H1 (cell line): ENCODE results near the gene RAD54L. TPM values are rescaled to one million over a fixed set of nuclear protein-coding genes. Genes with fewer than 3 reads are reported as not detected.
"Not testable (repeated sequence)": the region's sequence is repeated elsewhere in the genome, so short reads cannot be mapped to it uniquely, and the experiment has no call there.

Source experiments
- CTCF ChIA-PET: fragments of 300-600 bp; sonication (Branson Sonifier 250); formaldehyde crosslinking; loops from one replicate; lab custom pipeline; 2021; ENCODE audit not compliant: partially characterized antibody; lab: Charles Lee
- POLR2A ChIA-PET: fragments of 300-600 bp; sonication (Branson Sonifier 250); formaldehyde crosslinking; loops from one replicate; lab custom pipeline; 2021; ENCODE audit warnings: inconsistent platforms; ENCODE audit not compliant: partially characterized antibody; lab: Charles Lee
- DNase-seq, 2 experiments: peaks; one replicate each; pipeline versions ENCODE4 v3.0.0 to v3.0.0-alpha.2; 2010 to 2022; ENCODE audit warnings: low spot score in 2 of 2, low read depth in 1 of 2, mixed read lengths in 1 of 2
- FAIRE-seq: peaks from 2 replicates; lab custom pipeline; 2011; peaks lifted over from hg19 to GRCh38; lab: Jason Lieb, UNC
- H2AFZ ChIP-seq: 2 replicates; pipeline ENCODE4 v1.8.1; 2012; ENCODE audit warnings: low read length, inconsistent platforms
- H2AK5ac ChIP-seq: 2 replicates; pipeline ENCODE4 v1.6.1; 2013; ENCODE audit warnings: low read depth, low read length
- H2BK120ac ChIP-seq: replicated peaks from 2 replicates; pipeline ENCODE3; 2013; ENCODE audit warnings: low read depth, low read length, inconsistent platforms
- H2BK12ac ChIP-seq: 2 replicates; pipeline ENCODE4 v1.6.1; 2013; ENCODE audit warnings: low read depth, low read length
- H2BK15ac ChIP-seq: 2 replicates; pipeline ENCODE4 v1.6.1; 2013; ENCODE audit warnings: low read length
- H2BK20ac ChIP-seq: 2 replicates; pipeline ENCODE4 v1.6.1; 2013; ENCODE audit warnings: low read length
- H2BK5ac ChIP-seq: 2 replicates; pipeline ENCODE4 v1.6.1; 2013; ENCODE audit warnings: low read depth, low read length
- H3K14ac ChIP-seq: 2 replicates; pipeline ENCODE4 v1.6.1; 2013; ENCODE audit warnings: inconsistent platforms; ENCODE audit not compliant: insufficient read length
- H3K18ac ChIP-seq: 2 replicates; pipeline ENCODE4 v1.6.1; 2013; ENCODE audit warnings: low read length; ENCODE audit errors: extremely low read depth
- H3K23ac ChIP-seq: 2 replicates; pipeline ENCODE4 v1.6.1; 2013; ENCODE audit warnings: inconsistent platforms; ENCODE audit not compliant: insufficient read length
- H3K23me2 ChIP-seq: 2 replicates; pipeline ENCODE4 v1.6.1; 2013; ENCODE audit warnings: low read depth, low read length
- H3K27ac ChIP-seq: 2 replicates; pipeline ENCODE4 v1.6.1; 2011; ENCODE audit warnings: low read depth, low read length, inconsistent platforms
- H3K27me3 ChIP-seq, 4 experiments: replicated peaks in 1 of 4; 1 replicate in 1 of 4; 2 replicates in 3 of 4; pipeline versions ENCODE4 v1.6.1 to v1.8.1; 2011 to 2013; ENCODE audit warnings: low read length in 3 of 4, mild to moderate bottlenecking in 3 of 4, inconsistent platforms in 2 of 4, mixed read lengths in 2 of 4, moderate library complexity in 1 of 4; ENCODE audit not compliant: control insufficient read depth in 3 of 4, insufficient read depth in 3 of 4; ENCODE audit errors: extremely low read depth in 1 of 4
- H3K36me3 ChIP-seq, 4 experiments: 2 replicates each; pipeline versions ENCODE4 v1.6.1 to v1.8.1; 2011 to 2013; ENCODE audit warnings: mild to moderate bottlenecking in 4 of 4, low read length in 3 of 4, moderate library complexity in 2 of 4, control low read depth in 1 of 4, inconsistent platforms in 1 of 4; ENCODE audit not compliant: insufficient read depth in 4 of 4, control insufficient read depth in 2 of 4
- H3K4ac ChIP-seq: replicated peaks from 2 replicates; pipeline ENCODE3; 2013; ENCODE audit warnings: low read length, low read depth, mixed read lengths, inconsistent platforms; ENCODE audit not compliant: insufficient read length
- H3K4me1 ChIP-seq, 4 experiments: replicated peaks in 1 of 4; 1 replicate in 1 of 4; 2 replicates in 3 of 4; pipeline versions ENCODE4 v1.6.1 to v1.8.1; 2011 to 2013; ENCODE audit warnings: low read length in 3 of 4, inconsistent platforms in 2 of 4, mixed read lengths in 1 of 4; ENCODE audit not compliant: insufficient read depth in 4 of 4, control insufficient read depth in 3 of 4
- H3K4me2 ChIP-seq, 2 experiments: 2 replicates each; pipeline versions ENCODE4 v1.6.1 to v1.8.1; 2011 to 2013; ENCODE audit warnings: low read depth in 2 of 2, low read length in 2 of 2, control low read depth in 1 of 2, inconsistent platforms in 1 of 2, mild to moderate bottlenecking in 1 of 2; ENCODE audit not compliant: insufficient read depth in 1 of 2
- H3K4me3 ChIP-seq, 4 experiments: fragments of 200-600, 300-600 bp in 1 of 4; sonication (generic), shearing (Covaris generic), sonication (Bioruptor Twin) in 1 of 4; 2 replicates each; pipeline versions ENCODE4 v1.5.1 to v1.8.1; 2011 to 2016; ENCODE audit warnings: low read length in 4 of 4, low read depth in 3 of 4, control low read depth in 2 of 4, inconsistent platforms in 2 of 4, mild to moderate bottlenecking in 2 of 4, mixed read lengths in 1 of 4, moderate library complexity in 1 of 4; ENCODE audit not compliant: insufficient read depth in 2 of 4; ENCODE audit errors: extremely low read depth in 1 of 4
- H3K56ac ChIP-seq: replicated peaks from 2 replicates; pipeline ENCODE3; 2013; ENCODE audit warnings: low read depth, mild to moderate bottlenecking, mixed read lengths, low read length, inconsistent platforms; ENCODE audit not compliant: insufficient read length
- H3K79me1 ChIP-seq: 2 replicates; pipeline ENCODE4 v1.6.1; 2013; ENCODE audit warnings: low read depth, low read length, control low read depth
- H3K79me2 ChIP-seq, 2 experiments: 2 replicates each; pipeline versions ENCODE4 v1.6.1 to v1.8.1; 2012 to 2013; ENCODE audit warnings: low read length in 2 of 2, mild to moderate bottlenecking in 2 of 2, inconsistent platforms in 1 of 2; ENCODE audit not compliant: insufficient read depth in 2 of 2, control insufficient read depth in 1 of 2
- H3K9ac ChIP-seq, 4 experiments: replicated peaks in 1 of 4; 1 replicate in 1 of 4; 2 replicates in 3 of 4; pipeline versions ENCODE4 v1.6.1 to v1.8.1; 2011 to 2013; ENCODE audit warnings: low read depth in 3 of 4, low read length in 3 of 4, control low read depth in 2 of 4, mild to moderate bottlenecking in 2 of 4, moderate library complexity in 2 of 4, inconsistent platforms in 1 of 4; ENCODE audit errors: extremely low read depth in 1 of 4
- H3K9me3 ChIP-seq, 2 experiments: 2 replicates each; pipeline versions ENCODE4 v1.6.1 to v1.8.1; 2012 to 2013; ENCODE audit warnings: mild to moderate bottlenecking in 2 of 2, moderate library complexity in 2 of 2, control low read depth in 1 of 2, inconsistent platforms in 1 of 2, low read depth in 1 of 2, low read length in 1 of 2, mixed read lengths in 1 of 2; ENCODE audit not compliant: insufficient read depth in 2 of 2
- H4K20me1 ChIP-seq, 2 experiments: replicated peaks in 1 of 2; 2 replicates each; pipeline versions ENCODE3 to v1.8.1; 2011 to 2013; ENCODE audit warnings: inconsistent platforms in 2 of 2, low read length in 2 of 2, mild to moderate bottlenecking in 1 of 2; ENCODE audit not compliant: insufficient read depth in 2 of 2, control insufficient read depth in 1 of 2
- H4K5ac ChIP-seq: 2 replicates; pipeline ENCODE4 v1.6.1; 2013; ENCODE audit warnings: low read length, low read depth, mixed read lengths, inconsistent platforms; ENCODE audit not compliant: insufficient read length
- H4K8ac ChIP-seq: 2 replicates; pipeline ENCODE4 v1.8.0; 2013; ENCODE audit warnings: mild to moderate bottlenecking, moderate library complexity, low read length, inconsistent platforms; ENCODE audit not compliant: insufficient read depth; ENCODE audit errors: extremely low read depth
- H4K91ac ChIP-seq: replicated peaks from 2 replicates; pipeline ENCODE3; 2013; ENCODE audit warnings: low read length, mixed read lengths, inconsistent platforms; ENCODE audit not compliant: insufficient read length
- TCF12 ChIP-seq: IDR thresholded peaks from 2 replicates; pipeline ENCODE4 v1.6.1; 2011; ENCODE audit warnings: low read depth, mild to moderate bottlenecking, low read length
- WGBS, 2 experiments: shearing (Covaris generic) in 1 of 2; methylation state at CpG; one replicate each; pipeline versions ENCODE4 v1.1.6 to v1.1.7; 2013 to 2015; ENCODE audit warnings: low lambda C conversion rate in 2 of 2, mixed read lengths in 2 of 2, inconsistent platforms in 1 of 2, low coverage in 1 of 2, missing lambda C conversion rate in 1 of 2; ENCODE audit not compliant: insufficient replicate concordance in 2 of 2, insufficient coverage in 1 of 2, insufficient read length in 1 of 2; ENCODE audit errors: extremely low coverage in 1 of 2, missing lambda C conversion rate in 1 of 2; 5-methylcytosine and 5-hydroxymethylcytosine counted together
- polyA plus RNA-seq, 7 experiments: library from polyadenylated mRNA; depleted of rRNA in 3 of 7; stranded (reverse) in 5 of 7; unstranded in 2 of 7; fragments of >200 nt in 5 of 7; fragments of 200-250 nt in 2 of 7; gene quantifications; 1 replicate in 5 of 7; 2 replicates in 1 of 7; 4 replicates in 1 of 7; pipeline versions ENCODE4 v1.2.1 to v1.2.3, GENCODE V29; 2011 to 2013; ENCODE audit warnings: missing spikeins in 2 of 7, mixed read lengths in 2 of 7
- total RNA-seq: library from RNA; stranded (reverse); fragmentation: NEBNext Ultra II Directional; extraction: Animal tissue kit (Norgen Biotek cat#: 25700); gene quantifications from 2 replicates; pipeline ENCODE4 v1.2.1, GENCODE V29; 2021

The RAD54L gene
- total and polyA plus RNA-seq, 2 of the 8 experiments (the other 6 are each of a cell fraction or from before 2014, with no cell fraction given) = 43.5 to 50.3 TPM

- TF ChIP-seq TCF12 = no peak
Measured at GRCh38 chr1:46317323-46317722, 69.8 kb downstream of the RAD54L start (continued).

DNA sequence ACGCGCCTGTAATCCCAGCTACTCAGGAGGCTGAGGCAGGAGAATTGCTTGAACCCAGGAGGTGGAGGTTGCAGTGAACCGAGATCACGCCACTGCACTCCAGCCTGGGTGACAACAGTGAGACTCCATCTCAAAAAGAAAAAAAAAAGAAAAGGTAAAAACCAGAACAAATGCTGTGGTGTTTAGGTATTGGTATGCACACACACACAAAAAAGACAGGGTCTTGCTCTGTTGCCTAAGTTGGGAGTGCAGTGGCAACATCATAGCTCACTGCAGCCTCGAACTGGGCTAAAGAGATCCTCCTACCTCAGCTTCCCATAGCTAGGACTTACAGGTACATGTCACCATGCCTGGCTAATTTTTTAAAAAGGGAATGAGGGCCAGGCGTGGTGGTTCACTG, 71.7 kb downstream of the RAD54L start:
- not testable (repeated sequence) for H3K18ac ChIP-seq, H2BK15ac ChIP-seq, H2BK120ac ChIP-seq, H4K5ac ChIP-seq, H3K4me2 ChIP-seq, H2BK20ac ChIP-seq, H2BK5ac ChIP-seq, H3K14ac ChIP-seq, H3K4me3 ChIP-seq, H3K79me1 ChIP-seq, DNase-seq, H2AK5ac ChIP-seq, H3K27me3 ChIP-seq, H4K91ac ChIP-seq, H3K9ac ChIP-seq, H3K9me3 ChIP-seq, H3K4ac ChIP-seq, H3K56ac ChIP-seq, H3K27ac ChIP-seq, H4K8ac ChIP-seq, H4K20me1 ChIP-seq, FAIRE-seq, H3K23me2 ChIP-seq, H2AFZ ChIP-seq, H2BK12ac ChIP-seq, H3K4me1 ChIP-seq, H3K79me2 ChIP-seq, H3K23ac ChIP-seq
- peaks cover 5 to 29% (median 14%) of the 10 kb centered on the region in 4 experiments; a peak in 7 of 8 replicates for H3K36me3 ChIP-seq
- ChIA-PET CTCF (interaction anchor here (0.6 to 3.2 kb wide), 7 partner anchors 10 to 89 kb away, joined by 3 to 16 read pairs (median 4); partner anchors contain the start of gene NSUN4), POLR2A (interaction anchor here (0.6 to 4.4 kb wide), 6 partner anchors 9 to 50 kb away, joined by 4 to 39 read pairs (median 24); partner anchors contain the start of genes LRRC41, NSUN4 and UQCRH)
- WGBS, 2 experiments = 94% methylated on average over 6 of the region's 6 CpGs; no CpG with 5 or more reads in 1 of the 2 experiments
